NCI-H1694 treated with DMSO at 0.1 percent for 48 hours (cell line): ENCODE data around the gene XRN2.

Experiments
- DNase-seq: peaks from one replicate; lab custom pipeline; 2025; lab: John Stamatoyannopoulos, UW

The XRN2 gene, protein sequence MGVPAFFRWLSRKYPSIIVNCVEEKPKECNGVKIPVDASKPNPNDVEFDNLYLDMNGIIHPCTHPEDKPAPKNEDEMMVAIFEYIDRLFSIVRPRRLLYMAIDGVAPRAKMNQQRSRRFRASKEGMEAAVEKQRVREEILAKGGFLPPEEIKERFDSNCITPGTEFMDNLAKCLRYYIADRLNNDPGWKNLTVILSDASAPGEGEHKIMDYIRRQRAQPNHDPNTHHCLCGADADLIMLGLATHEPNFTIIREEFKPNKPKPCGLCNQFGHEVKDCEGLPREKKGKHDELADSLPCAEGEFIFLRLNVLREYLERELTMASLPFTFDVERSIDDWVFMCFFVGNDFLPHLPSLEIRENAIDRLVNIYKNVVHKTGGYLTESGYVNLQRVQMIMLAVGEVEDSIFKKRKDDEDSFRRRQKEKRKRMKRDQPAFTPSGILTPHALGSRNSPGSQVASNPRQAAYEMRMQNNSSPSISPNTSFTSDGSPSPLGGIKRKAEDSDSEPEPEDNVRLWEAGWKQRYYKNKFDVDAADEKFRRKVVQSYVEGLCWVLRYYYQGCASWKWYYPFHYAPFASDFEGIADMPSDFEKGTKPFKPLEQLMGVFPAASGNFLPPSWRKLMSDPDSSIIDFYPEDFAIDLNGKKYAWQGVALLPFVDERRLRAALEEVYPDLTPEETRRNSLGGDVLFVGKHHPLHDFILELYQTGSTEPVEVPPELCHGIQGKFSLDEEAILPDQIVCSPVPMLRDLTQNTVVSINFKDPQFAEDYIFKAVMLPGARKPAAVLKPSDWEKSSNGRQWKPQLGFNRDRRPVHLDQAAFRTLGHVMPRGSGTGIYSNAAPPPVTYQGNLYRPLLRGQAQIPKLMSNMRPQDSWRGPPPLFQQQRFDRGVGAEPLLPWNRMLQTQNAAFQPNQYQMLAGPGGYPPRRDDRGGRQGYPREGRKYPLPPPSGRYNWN

DNA sequence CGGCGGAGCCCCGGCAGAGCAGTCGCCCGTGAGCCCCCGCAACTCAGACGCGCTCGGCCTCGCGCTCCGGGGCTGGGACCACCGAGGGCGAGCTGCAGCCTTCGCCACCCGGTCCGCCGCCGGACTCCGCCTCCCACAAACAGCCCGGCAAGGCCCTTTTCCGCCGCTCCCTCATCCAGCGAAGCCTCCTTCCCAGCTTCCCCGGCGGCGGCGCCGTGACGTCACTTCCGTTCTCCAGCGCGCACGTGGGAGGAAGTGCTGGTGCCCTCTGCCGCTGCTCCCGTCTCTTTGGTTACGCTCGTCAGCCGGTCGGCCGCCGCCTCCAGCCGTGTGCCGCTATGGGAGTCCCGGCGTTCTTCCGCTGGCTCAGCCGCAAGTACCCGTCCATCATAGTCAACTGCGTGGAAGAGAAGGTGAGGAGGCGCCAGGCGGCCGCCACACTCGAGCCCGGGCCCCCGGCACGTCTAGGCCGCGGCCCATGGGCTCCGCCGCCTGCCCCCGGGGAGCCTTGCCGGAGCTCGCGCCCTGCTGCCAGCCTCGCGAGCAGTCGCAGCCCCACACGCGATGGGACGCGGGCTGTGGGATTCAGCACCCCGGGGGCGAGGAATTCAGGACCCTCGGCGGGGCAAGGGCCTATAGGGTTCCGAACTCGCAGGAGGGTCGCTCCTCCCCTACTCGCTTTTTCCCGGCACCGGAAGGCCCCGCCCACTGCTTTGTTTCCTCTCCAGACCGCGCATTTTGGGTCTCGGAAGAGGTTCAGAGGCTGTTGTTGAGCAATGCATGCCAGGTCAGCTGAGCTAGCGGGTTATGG, at the start of gene XRN2:
XRN2 (plus strand) TSS at position 271 of the 811 bp plus-strand sequence; CDS start at position 339, 68 bp downstream.
- DNase-seq, result peak; percentile 77

DNA sequence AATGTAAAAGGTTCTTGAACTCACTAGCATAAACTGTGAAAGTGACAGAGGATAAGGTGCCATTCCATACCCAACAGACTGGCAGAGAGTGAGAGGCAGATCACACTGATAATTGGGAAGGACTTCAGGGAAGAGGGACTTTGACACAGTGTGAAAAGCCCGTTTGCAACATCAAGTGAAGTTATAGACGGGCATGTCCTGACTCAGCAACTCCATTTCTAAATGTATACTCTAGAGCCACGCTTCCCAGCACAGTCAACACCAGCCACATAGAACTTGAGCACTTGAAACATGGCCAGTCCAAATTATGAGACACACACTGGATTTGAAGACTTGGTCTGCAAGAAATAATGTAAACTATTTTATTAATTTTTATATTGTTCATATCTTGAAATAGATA, 45.9 kb upstream of the XRN2 start:
- DNase-seq, result no peak

DNA sequence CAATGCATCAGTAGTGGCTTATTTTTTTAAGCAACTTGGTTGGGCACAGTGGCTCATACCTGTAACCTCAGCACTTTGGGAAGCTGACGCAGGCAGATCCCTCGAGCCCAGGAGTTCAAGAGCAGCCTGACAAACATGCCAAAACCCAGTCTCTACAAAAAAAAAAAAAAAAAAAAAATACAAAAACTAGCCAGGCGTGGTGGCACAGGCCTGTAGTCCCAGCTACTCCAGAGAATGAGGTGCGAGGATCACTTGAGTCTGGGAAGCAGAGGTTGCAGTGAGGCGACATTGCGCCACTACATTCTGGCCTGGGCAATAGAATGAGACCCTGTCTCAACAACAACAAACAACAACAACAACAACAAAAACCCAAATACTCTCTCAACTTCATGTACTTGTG, 44.7 kb upstream of the XRN2 start:
- DNase-seq, result no peak

DNA sequence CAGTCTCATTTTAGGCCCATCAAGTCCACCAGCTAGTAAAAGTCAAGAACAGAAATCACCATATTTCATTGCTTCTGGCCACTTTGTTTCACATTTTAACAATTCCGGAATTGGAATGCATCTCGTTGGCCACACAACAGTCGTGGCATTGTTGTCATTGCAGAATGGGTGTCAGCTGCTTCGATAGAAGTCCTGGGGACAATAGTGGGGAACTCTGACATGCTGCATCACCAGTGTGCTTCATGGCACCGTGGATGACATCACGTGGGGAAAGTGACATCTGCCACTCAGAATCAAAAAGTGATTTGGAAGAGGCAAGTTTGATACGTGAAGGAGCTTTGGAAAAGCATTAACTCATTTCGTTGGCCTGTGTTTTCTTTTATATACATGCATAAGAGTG, 43.8 kb upstream of the XRN2 start:
- no peak for DNase-seq

DNA sequence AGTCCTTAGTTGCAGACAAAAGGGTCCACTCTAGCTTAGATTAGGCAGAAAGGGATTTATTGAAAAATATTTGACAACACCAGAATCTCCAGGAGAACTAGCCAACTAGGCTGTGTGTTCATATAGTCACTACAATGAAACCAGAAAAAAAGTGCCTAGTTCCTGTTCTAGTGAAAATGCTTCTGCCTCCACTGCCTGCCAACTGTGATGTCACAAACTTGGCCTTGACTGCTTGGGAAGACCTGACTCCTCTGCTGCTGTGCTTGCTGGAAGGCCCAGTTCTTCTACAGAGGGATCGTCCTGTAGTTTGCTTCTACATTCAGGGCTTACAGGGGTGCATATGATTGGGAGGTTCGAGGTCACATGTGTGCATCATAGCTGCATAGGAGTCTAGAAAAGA, 40.3 kb upstream of the XRN2 start:
- DNase-seq, result no peak

DNA sequence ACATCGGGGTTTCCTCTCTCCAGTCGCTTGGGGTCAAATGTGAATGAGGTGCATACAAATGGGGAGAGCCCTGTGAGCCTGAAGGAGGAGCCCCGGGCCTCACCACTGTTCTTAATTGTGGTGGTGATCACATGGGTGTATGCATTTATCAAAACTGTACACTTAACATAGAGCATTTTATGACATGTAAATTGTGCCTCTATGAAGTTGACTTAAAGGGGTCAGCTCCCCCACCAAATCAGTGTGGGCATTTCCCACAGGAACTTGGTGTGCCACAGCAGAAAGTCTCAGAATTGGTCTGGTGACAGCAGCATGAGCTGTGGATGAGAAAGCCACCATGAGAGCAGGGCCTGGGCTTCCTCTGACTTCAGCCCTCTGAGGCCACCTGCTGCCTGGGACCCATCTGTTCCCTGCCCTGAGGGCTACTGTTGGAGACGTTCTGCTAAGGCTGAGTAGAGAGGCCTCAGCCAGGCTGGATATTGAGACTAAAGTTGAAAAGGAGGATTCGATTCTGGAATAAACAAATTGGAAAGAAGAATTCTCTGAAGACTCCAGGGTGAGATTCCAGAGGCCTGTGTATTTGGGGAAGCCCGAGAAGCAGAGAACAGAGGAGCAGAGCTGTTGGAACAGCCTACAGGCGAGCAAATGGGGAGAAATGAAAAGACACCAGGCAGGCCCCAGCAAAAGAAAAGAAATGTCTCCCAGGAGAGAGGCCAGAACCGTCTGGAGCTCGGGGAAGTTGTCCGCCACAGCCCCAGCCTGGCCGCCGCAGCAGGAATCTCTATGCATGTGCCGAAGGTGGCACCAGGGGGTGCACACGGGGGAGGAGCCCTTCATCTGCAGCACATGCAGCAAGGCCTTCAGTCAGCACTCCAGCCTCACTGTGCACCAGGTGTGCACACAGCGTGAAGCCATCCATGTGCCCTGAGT, 37.6 kb upstream of the XRN2 start:
- no peak for DNase-seq

DNA sequence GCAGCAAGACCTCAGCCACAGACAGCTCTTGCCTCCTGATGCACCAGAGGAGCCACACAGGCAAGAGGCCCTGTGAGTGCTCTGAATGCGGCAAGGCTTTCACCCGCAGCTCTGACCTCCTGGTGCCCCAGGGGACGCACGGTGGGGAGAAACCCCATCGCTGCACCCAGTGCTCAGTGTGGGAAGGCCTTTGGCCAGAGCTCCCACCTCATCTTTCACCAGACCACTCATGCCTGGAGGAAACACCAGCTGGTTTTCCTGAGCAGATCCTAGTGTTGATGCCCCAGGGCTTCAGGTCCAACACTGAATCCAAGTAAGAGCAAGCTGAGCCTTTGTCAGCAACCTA, 37.0 kb upstream of the XRN2 start:
- DNase-seq, result no peak

DNA sequence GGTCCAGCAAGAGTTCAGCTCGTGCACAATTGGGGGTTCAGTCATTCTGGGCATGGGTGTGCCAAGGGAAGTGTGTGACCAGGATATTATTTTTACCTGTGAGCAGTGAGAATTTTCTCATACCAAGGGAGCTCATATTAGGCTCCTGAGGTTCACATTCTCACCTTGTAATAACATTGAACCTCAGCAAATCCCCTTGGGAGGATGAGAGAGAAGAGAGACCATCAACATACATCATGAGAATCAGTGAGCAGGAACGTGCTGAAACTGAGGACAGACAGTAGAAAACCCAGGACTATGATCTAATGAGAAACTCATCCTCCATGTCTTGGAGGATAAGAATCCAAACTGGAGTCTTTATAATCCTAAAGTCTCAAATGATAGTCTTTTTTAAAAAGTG, 33.4 kb upstream of the XRN2 start:
- DNase-seq, result no peak

DNA sequence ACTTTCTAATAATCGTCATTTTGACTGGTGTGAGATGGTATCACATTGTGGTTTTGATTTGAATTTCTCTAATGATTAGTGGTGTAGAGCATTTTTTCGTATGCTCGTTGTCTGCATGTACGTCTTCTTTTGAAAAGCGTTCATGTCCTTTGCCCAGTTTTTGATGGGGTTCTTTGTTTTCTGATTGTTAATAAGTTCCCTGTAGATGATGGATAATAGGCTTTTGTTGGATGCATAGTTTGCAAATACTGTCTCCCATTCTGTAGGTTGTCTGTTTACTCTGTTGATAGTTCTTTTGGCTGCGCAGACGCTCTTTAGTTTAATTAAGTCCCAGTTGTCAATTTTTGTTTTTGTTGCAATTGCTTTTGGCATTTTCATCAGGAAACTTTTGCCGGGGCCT, 32.3 kb upstream of the XRN2 start:
- no peak for DNase-seq

DNA sequence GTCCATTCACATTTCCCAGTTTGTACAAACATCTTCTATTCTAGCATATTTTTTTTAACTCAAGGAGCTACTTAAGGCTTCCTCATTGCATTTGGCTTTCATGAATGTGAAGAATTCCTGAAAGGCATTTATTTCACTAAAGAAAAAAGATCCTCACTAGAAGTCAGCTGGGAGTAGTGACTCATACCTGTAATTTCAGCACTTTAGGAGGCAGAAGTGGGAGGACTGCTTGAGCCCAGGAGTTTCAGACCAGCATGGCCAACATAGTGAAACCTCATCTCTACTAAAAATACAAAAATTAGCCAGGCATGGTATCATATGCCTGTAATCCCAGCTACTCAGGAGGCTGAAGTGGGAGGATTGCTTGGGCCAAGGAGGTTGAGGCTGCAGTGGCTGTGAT, 30.9 kb upstream of the XRN2 start:
- DNase-seq, result no peak

DNA sequence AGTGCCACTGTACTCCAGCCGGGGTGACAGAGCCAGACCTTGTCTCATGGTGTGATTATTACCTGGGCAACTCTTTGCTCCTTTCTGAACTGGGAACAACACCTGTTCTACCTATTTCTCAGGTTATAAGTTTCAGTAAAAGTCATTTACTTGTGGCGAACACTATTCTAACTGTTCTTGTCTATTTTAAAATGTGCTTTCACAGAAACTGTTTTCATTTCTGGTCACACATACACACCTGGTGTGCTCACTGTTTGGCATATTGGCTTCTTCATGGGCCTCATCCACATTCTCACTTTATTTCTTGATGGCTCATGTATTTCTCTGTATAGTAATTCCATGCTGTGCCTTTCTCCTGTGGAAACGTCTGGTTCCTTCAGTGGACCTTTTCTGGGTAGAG, 30.5 kb upstream of the XRN2 start:
- DNase-seq, result no peak

DNA sequence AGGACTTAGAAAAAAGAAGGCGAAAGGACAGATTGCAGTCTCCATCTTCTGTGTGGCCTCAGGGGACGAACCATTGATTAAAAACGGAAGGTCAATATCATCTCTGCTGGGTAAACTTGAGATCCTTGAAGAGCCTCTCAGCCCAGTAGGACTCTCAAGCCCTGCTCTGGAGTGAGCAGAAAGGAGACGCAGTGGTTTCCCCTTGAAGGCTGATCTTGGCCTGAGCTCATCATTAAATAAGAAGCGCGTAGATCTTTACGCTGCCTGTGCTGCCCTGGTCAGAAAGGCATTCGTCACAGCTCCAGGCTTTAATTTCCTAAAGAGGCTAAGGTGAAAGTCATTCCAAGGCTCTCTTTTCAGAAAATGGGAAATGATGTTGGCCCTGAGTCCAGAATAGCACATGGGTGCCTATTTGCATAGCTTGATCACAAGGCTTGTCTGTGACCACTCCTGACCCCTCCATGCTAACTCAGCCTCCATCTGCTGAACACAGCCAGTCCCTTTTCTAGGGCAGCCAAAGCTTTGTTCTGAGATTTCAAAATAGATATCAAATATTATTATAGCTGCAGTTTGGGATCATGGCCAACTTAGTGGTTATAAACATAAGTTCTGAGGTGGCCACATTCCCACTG, 29.3 kb upstream of the XRN2 start:
- no peak for DNase-seq

DNA sequence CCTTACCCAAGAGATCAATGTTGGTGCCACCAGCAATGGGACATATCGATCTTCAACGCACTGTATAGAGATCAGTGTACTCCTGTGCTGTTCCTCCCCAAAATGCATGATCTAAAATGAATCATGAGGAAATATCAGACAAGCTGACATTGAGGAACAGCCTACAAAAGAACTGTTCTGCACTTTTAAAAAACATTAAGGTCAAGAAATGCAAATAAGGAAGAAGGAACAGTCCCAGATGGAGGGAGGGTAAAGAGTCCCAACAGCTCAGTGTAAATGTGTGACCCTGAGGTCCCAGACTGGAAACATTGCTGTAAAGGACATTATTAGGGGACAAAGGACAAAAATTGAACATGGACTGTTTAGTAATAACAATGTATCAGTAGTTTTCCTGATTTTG, 24.3 kb upstream of the XRN2 start:
- DNase-seq, result no peak

DNA sequence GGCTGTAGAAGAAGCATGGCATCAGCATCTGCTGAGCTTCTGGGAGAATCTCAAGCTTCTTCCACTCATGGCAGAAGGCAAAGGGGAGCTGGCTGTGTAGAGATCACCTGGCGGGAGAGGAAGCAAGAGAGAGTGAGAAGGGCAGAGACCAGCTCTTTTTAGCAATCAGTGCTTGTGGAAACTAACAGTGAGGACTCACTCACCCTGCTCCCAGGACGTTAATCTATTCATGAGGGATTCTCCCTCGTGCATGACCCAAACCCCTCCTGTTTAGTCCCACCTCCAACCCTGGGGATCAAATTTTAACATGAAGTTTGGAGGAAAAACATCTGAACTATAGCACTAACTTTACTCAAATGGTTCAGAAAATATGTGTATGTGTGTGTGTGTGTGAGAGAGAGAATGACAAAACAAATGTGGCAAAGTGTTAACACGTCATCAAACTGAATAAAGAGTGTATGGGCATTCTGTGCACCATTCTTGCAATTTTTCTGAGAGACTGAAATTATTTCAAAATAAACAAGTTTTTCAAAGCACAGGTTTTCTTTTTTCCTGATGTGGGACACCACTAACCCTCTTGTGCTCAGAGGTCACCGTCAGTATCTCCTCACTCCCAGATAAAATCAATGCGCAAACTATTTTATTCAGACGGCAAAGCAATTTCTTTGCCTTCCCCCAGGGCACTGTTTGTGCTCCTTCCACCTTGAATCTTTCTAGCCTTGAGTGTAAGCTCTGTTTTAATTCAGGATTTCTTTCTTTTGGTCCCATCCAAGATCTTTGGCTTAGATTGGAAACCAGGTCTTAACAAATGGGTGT, 23.2 kb upstream of the XRN2 start:
- no peak for DNase-seq

DNA sequence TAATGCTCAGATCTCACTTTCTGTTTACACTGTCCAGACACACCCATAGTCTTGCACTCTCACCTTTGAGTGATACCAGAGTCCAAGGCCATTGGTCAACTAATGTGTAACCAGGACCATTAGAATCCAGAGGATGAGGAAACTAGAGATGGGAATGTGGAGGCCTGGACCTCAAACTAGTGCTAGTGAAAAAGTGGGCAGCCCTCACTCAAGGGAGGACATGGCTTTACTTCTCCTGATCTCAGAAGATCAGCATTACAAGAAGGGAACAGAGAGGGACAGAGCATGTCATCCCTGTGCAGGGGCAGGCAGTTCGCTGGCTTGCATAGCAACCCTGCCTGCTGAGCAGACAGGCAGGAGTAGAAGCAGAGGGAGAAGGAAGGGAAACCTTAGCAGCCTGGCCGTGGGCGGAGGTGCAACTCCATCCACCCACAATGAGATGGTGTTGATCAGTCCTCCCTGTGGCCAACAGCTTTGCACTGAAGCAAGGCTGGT, 22.6 kb upstream of the XRN2 start:
- DNase-seq, result no peak

DNA sequence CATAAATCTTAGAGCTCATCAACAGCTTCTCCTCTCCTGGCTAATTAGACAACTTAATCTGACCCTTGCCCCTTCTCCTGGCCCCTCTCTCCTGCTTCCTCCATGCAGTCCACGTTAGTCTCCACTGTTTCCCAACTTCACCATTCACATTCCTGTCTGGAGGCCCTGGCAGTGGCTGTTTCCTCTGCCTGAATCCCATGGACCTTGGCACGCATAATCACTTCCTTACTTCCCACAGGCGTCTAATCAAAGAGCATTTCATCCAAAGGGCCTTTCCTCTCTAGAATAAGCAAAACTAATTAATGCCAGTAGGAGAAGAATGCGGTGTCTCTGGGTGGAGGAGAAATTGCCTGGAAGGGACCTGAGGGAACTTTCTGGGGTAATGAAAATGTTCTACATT, 16.4 kb upstream of the XRN2 start:
- no peak for DNase-seq

DNA sequence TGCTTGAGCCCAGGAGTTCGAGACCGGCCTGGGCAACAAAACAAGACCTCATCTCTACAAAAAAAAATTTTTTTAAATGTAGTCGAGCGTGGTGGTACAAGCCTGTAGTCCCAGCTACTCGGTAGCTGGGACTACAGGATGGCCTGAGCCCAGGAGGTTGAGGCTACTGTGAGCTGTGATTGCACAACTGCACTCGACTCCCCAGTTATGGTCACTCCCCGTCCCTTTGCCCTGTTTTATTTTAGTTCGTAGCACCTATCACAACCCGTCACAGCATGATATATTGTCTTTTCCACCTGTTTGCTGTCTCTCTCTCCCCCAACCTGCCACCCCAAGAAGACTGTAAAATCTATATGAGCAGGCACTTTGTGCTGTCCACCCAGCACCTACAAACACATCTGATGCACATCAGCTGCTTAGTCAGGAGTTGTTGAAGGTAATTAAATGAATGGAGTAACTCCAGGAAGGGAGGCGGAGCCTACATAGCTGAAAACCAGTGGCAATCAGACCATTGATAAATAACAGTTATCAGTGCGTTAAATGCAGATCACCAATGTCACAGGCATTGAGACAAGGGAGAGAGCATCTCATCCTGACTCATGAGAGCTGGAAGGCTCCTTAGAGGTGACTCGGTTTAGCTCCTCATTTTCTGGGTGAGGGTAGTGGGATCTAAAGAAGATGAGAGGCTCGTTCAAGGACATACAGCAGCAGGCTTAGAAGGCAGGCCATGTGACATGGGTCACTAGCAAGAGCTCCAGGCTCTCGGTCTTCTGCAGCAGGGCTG, 14.4 kb upstream of the XRN2 start:
- no peak for DNase-seq

DNA sequence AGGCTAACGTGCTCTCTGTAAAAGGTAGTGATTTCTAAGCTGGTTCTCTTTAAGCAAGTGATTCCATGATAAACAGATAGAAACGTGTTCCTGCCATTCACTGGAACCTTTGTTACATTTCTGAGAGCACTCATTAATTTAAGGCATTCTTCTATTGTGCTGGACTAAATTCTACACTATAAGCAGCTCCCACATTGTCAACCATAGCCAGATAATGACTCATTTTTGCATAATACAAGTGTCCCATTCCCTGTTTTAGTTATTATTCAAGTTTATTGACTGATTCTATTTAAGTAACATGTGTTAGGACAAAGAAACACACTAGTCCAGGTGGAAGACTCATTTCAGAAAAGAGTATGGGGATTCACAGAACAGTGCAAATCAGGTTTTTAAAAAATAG, 13.5 kb upstream of the XRN2 start:
- DNase-seq, result no peak

DNA sequence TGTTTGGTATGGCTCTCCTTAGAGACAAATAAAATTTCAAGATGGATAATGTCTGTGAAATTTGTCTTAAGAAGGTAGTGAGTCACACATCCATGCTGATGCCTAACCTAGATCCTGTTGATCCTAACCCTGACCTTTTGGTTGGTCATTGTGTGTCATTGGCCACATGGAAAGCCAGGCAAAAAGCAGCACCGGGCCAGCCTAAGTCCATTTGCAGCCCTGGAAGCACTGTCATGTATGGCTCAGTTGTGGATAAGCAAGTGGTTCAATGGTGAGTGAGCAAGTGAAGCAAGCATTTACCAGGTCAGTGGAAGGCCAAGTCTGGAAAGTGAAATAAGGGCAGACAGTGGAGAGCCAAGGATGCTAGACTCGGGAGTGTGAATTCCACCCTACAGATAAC, 12.1 kb upstream of the XRN2 start:
- DNase-seq, result no peak
